SK-N-SH treated with all-trans-retinoic acid at 6 μM for 48 hours (cell line): ENCODE results near the gene DCDC2C.

ENCODE experiments used
- OSR1 ChIP-seq: fragments of 250-450 bp; sonication (Bioruptor Pico); IDR thresholded peaks from 2 replicates; pipeline ENCODE4 v1.8.0; 2022; ENCODE audit warnings: moderate library complexity, mild to moderate bottlenecking, inconsistent platforms
- TF ChIP-seq, protein P1 (sequence below): fragments of 250-450 bp; sonication (Bioruptor Pico); IDR thresholded peaks from 2 replicates; pipeline ENCODE4 v1.5.1; 2020; ENCODE audit warnings: low read depth, mild to moderate bottlenecking, moderate library complexity

DNA sequence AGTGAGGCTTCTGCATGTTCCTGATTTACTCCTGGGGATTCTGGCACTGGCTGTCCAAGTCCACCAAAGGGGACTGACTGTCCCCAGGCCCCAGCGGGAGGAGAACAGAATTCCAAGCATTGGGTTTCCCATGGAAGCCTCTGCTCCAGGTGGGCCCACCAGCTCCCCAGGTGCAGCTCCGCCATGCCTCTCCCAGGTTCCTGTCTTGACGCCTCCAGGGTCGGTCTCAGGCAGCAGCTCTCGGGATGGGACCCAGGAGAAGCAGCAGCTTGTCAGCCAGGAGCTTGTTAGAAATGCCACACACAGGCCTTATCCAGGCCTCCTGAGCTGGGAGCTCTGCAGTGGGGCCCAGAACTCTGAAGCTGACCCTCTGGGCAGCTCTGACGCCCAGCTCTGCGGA lies 47.9 kb downstream of the DCDC2C start:
- no peak for TF ChIP-seq OSR1 (CRISPR knock-in tag)
- TF ChIP-seq, protein P1, sequence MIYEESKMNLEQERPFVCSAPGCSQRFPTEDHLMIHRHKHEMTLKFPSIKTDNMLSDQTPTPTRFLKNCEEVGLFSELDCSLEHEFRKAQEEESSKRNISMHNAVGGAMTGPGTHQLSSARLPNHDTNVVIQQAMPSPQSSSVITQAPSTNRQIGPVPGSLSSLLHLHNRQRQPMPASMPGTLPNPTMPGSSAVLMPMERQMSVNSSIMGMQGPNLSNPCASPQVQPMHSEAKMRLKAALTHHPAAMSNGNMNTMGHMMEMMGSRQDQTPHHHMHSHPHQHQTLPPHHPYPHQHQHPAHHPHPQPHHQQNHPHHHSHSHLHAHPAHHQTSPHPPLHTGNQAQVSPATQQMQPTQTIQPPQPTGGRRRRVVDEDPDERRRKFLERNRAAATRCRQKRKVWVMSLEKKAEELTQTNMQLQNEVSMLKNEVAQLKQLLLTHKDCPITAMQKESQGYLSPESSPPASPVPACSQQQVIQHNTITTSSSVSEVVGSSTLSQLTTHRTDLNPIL (CRISPR knock-in tag): no peak
